HG03025 (cell line): ENCODE measurements around the gene CANT1.

Experiments
- ATAC-seq: cut with Tn5 transposase; IDR thresholded peaks from one replicate; pipeline ENCODE4 v1.9.1; 2021; ENCODE audit warnings: mild to moderate bottlenecking, moderate library complexity; ENCODE audit not compliant: unreplicated experiment, low FRiP score

Gene CANT1

DNA sequence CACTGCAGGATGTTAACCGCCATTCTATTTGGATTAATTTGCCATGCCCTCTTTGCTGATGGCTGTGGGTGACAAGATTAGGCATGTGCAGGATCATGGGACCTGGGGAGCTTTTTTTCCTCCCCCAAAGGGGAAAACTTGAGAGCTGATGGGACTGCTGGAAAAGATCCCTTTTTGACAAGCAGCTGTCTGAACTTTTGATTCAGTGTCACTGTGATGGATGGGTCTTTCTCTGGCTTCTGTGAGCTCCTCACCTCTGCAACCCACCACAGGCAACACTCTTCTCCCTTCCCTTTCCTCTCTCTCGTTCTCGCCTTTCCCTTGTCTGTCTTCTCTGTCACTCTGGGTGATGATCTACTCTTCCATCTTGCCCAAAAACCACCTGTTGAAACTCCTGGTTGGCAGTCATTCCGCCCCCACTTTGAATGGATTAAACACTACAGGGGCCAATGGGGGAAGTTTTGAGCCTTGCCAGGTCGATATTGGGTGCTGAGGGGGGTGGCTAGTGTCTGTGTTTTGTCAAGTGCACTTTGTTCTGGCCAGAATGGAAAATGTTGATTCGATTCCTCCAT is 3.1 kb upstream of the CANT1 start:
- ATAC-seq, result no peak

- ATAC-seq, result no peak
These were observed 2.0 kb upstream of the CANT1 start for GRCh38 chr17:79011451-79012147.

DNA sequence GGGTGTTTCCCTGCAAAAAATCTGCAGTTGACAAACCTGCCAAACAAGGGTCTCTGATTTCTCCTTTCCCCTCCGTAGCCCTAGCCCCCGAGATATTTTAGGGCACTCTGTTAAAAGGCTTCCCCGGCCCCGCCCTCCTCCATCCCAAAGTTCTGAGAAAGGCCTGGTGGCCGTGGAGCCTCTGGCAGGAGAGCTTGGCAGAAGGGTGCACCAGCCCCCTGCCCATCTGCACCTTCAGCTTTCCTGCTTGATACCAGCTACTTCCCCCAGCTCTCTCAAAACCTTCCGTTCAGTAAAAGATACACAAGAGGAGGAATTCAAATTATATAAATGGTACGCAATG is 711 bp upstream of the CANT1 start:
- no peak for ATAC-seq

DNA sequence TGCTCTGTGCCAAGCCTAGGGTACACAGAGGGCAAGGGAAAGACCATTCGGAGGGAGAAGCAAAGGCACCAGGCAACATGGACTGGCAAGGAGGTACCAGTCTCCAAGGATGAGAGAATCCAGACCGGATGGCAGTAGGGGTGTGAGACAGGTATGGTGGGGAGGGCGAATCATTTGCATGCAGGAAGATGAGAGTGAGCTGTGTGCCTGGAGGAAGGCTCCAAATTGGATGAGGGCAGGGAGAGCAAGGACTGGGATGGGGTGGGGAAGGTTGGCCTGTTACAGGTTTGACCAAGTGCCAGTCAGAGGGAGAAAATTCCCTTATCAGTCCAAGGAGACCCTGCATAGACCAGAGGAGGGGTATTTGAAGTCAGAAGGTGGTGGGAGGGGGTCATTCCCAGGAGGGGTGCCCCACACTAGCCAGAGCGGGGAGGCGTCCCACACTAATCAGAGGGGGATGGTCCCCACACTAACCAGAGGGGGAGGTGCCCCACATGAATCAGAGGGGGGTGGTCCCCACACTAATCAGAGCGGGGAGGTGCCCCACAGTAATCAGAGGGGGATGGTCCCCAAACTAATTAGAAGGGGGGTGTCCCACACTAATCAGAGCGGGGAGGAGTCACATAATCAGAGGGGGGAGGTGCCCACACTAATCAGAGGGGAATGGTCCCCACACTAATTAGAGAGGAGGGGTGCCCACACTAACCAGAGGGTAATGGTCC is 737 bp downstream of the CANT1 start:
- no peak for ATAC-seq

- ATAC-seq, result no peak
These were observed 1.8 kb downstream of the CANT1 start for GRCh38 chr17:79007504-79008381.

GRCh38 chr17:79006794-79007503 is 2.6 kb downstream of the CANT1 start:
- ATAC-seq, result no peak

- no peak for ATAC-seq
These were observed 3.5 kb downstream of the CANT1 start for GRCh38 chr17:79006046-79006445.

GRCh38 chr17:79005063-79005861 is 4.3 kb downstream of the CANT1 start:
- ATAC-seq, result no peak

DNA sequence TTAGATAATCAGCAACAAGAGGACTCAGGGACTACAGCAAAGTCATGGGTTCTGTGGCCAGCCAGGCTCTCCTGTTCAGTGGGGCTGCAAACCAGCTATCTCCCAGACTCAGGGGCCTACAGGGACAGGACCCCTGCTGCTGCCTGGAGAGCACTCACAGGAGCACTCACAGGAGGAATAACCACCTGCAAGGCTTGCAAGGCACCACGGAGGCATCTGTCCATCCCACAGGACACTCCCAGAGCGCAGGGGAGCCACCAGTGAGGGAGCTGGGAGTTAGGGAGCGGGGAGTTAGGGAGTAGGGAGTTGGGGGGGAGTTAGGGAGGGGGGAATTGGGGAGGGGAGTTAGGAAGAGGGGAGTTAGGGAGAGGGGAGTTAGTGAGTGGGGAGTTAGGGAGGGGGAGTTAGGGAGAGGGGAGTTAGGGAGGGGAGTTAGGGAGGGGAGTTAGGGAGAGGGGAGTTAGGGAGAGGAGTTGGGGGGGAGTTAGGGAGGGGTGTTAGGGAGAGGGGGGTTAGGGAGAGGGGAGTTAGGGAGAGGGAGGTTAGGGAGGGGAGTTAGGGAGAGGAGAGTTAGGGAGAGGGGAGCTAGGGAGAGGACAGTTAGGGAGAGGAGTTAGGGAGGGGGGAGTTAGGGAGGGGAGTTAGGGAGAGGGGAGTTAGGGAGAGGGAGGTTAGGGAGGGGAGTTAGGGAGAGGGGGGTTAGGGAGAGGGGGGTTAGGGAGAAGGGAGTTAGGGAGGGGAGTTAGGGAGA is 5.7 kb downstream of the CANT1 start:
- ATAC-seq, result no peak

GRCh38 chr17:79002796-79003593 is 6.6 kb downstream of the CANT1 start:
- ATAC-seq, result no peak

DNA sequence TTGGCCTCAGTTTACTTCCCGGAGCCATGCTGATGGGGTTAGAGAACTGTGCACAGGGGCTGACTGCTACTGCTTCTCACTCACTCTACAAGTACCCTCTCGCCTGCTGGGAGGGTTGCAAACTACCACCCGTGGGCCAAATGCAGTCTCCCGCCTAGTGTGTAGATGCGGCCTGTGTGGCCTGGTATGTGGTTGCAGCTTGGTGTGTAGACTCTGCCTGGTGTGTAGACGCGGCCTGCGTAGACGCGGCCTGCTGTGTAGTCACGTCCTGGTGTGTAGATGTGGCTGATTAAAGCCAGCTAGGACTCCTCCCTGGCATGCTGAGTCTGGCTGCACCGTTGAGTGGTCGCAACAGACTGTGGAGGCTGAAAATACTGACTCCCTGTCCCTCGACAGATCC is 7.3 kb downstream of the CANT1 start:
- no peak for ATAC-seq

- ATAC-seq, result no peak
These were observed 8.2 kb downstream of the CANT1 start for GRCh38 chr17:79001190-79002020.

- ATAC-seq, result no peak
These were observed 9.0 kb downstream of the CANT1 start for GRCh38 chr17:79000396-79001189.

GRCh38 chr17:78999947-79000395 is 9.6 kb downstream of the CANT1 start:
- no peak for ATAC-seq

DNA sequence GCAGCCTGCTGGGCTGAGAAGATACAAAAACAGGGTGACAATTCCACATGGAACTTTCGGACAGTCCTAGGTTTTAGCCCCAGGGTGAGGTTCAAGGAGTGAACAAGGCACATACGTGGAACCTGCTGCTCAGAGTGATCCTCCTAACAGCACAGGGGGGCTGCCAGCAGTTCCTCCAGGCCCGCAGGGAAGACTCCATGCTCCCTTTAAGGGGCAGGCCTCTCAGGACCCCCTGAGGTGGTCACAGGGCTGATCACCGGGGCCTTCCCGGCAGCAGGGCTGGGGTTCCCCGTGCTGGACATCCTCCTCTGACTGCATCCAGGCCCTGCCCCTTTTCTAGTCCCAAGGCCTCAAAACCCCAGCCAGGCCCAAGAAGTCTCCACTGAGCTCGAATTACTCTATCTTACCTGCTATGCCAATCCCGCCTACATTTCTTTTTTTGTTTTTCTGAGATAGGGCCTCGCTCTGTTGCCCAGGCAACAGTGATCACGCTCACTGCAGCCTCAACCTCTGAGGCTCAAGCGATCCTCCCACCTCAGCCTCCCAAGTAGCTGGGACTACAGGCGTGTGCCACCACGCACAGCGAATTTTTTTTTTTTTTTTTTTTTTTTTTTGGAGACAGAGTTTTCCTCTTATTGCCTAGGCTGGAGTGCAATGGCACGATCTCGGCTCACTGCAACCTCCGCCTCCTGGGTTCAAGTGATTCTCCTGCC is 10.4 kb downstream of the CANT1 start:
- no peak for ATAC-seq
